ENCODE data around the gene ZNF575.

The ZNF575 gene, protein sequence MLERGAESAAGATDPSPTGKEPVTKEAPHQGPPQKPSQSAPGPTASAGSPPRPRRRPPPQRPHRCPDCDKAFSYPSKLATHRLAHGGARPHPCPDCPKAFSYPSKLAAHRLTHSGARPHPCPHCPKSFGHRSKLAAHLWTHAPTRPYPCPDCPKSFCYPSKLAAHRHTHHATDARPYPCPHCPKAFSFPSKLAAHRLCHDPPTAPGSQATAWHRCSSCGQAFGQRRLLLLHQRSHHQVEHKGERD

GRCh38 chr19:43532962-43533545, at the start of gene ZNF575:
Gene ZNF575, plus strand, starts transcription at chr19:43533188. Its CDS starts 1,235 bp downstream, at chr19:43534423.
- DNase-seq (ENCODE audit: low spot score): peak; percentile 91

GRCh38 chr19:43483281-43483680, 49.7 kb upstream of the ZNF575 start:
- DNase-seq (ENCODE audit: low spot score): no peak

DNA sequence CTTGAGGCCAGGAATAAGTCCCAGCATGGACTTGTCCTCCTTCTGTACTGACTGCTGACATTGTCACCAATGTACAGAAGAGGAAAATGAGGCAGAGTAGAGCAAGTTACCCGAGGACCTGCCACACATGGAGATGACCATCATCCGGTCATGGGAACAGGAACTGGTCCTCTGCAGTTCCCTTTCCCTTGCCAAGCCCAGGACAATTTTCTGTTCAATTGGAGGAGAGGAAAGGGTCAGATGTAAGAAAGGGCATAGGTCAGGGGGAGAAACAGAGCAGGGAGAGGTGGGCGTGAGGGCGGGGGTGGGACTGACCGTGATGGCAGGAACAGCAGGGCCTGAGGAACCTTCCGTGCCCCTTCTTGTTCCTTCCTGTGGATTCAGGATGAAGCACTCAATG, 47.0 kb upstream of the ZNF575 start:
- no peak for DNase-seq (ENCODE audit: low spot score)

- DNase-seq (ENCODE audit: low spot score): no peak
These were observed 46.6 kb upstream of the ZNF575 start for GRCh38 chr19:43486412-43486811.

DNA sequence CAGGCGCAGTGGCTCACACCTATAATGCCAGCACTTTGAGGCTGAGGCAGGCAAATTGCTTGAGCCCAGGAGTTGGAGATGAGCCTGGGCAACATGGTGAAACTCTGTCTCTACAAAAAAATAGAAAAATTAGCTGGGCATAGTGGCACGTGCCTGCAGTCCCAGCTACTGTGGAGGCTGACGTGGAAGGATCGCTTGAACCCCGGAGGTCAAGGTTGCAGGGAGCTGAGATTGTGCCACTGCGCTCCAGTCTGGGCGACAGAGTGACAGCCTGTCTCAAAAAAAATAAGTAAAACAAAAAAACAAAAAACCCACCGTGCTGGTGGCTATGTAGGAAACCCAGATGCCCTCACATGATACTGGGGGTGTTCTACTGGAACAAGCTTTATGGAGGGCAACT, 44.8 kb upstream of the ZNF575 start:
- DNase-seq (ENCODE audit: low spot score): no peak

- no peak for DNase-seq (ENCODE audit: low spot score)
These were observed 43.7 kb upstream of the ZNF575 start for GRCh38 chr19:43489310-43489709.

- DNase-seq (ENCODE audit: low spot score): no peak
These were observed 42.9 kb upstream of the ZNF575 start for GRCh38 chr19:43489979-43490599.

- no peak for DNase-seq (ENCODE audit: low spot score)
These were observed 42.2 kb upstream of the ZNF575 start for GRCh38 chr19:43490759-43491158.

DNA sequence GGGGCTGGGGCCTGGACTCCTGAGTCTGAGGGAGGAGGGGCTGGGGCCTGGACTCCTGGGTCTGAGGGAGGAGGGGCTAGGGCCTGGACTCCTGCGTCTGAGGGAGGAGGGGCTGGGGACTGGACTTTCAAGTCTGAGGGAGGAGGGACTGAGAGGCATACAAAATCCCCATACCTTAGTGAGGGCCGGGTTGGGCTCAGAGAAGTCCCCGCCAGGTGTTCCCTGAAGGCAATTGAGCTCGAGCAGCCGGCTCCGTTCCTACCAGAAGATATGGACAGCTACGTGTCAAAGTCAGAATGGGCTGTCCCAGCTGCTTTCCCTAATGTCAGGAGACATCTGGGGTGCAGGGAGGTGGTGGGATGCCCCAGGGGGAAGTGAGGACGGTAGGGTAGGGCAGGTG, 37.9 kb upstream of the ZNF575 start:
- no peak for DNase-seq (ENCODE audit: low spot score)

- no peak for DNase-seq (ENCODE audit: low spot score)
These were observed 36.0 kb upstream of the ZNF575 start for GRCh38 chr19:43496960-43497359.

DNA sequence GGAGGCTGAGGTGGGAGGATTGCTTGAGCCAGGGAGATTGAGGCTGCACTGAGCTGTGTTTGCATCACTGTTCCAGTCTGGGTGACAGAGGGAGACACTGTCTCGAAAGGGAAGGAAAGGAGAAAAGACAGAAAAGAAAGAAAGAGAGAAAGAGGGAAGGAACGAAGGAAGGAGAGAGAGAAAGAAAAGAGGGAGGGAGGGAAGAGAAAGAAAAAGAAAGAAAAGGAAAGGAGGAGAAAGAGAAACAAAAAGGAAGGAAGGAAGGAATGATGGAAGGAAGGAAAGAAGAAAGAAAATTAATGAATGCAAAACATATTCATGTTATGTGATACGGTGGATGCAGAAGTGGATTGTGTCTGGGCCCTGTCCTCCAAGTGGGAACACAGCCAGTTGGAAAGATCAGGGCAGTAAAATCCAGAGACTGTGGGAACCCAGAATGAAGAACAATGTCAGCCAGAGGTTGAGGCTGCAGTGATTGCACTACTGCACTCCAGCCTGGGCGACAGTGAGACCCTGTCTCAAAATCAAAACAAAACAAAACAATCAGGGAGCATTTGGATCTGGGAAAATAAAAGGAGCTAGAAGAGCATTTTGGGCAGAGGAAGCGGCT, 34.6 kb upstream of the ZNF575 start:
- no peak for DNase-seq (ENCODE audit: low spot score)

DNA sequence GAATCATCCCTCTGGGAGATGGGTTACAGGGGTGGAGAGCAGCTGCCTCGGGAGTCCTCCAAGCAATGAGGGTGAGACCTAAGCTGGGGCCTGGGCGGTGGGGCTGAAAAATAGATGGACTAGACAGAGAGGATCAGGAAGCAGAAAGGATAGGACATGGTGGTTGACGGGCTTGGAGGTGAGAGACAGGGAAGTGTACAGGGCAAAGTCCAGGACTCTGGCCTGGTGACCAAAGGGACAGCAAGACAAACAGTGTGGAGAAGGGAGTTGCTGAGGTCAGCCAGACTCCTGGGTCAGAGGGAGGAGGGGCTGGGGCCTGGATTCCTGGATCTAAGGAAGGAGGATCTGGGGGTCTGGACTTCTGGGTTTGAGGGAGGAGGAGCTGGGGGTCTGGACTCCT, 33.9 kb upstream of the ZNF575 start:
- DNase-seq (ENCODE audit: low spot score): no peak

DNA sequence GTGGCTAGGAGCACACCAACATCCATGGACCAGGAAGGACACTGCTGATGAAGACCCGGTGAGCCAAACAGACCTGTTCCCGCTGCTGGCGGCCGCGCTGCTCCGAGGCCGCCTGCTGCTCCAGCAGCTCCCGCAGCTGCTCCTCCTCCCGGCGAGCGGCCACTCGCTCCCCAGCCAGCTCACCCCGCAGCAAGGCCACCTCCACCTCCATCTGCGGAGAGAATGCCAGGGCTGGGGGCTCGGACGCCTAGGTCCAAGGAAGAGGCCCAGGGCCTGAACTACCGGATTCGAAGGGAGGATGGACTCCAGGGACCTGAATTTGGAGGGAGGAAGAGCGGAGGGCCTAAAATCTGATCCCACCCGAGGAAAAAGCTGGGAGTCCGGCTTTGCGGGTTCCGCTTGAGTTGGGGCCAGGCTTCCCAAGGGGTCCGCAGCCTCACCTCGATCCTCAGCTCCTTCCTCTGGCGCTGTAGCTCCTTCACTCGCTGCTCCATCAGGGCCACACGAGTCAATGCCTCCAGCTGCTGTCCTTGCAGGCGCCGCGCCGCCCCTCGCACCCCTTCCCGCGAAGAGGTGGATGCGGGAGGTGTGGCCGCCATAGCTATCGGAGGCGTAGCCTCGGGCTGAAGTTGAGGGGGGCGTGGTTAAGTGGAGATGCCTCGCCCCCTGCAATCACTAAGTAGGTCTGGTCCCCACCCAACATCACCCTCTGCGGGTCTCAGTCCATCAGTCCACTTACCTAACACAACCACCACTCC, 31.1 kb upstream of the ZNF575 start:
- no peak for DNase-seq (ENCODE audit: low spot score)

- no peak for DNase-seq (ENCODE audit: low spot score)
These were observed 30.5 kb upstream of the ZNF575 start for GRCh38 chr19:43502419-43502976.

GRCh38 chr19:43503501-43504425, 29.2 kb upstream of the ZNF575 start:
- DNase-seq (ENCODE audit: low spot score): peak; percentile 99

DNA sequence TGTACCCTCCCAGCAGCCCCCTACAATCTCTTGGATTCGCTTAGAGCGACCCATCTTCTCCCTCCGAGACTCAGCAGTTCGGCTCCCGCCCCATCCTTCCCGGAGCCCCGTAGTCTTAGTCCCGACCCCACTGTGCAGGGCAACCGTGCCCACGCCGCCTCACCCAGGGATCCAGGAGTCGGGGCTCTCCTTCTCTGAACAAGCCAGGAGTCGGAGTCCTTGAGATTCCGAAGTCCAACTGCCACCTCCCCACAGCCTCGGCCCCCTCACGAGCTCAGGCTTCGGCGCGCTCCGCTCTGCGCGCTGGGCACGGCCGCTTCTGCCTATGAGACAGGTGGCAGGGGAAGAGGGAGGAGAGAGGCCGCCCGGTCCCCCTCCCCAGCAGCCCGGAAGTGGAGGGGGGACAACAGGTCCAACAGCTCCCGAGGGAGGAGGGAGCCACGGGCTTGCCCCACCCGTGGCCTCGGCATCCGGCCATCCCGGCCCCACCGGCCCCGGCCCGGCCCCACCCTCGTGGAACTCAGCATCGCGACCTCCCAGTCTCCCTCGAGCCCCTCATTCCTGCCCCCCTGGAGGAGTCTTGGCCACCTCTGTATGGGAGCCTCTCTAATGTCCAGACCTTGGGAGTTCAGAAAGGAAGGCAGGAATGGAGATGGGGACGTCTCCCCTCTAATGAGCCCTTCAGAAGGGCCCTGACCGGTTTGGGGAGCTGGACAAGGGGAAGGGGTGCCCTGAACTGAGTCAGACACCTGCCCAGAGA, 28.4 kb upstream of the ZNF575 start, which contains the start of gene PHLDB3:
TSS of gene PHLDB3 (minus strand) at position 321 of the 760 bp plus-strand sequence. CDS start 628 bp downstream, outside the sequence.
- no peak for DNase-seq (ENCODE audit: low spot score)

DNA sequence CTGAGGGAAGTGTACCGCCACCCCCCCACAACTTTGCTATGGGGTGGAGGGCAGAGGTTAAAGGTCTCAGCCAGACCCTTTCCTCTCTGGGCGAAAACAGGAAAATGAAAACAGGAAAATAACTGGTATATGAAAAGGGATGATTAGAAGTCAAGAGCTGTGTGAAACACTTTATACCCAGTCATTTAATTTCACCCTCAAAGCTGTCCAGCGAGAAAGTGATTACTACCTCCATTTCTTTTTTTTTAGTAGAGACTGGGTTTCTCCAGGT, 27.9 kb upstream of the ZNF575 start:
- no peak for DNase-seq (ENCODE audit: low spot score)

- DNase-seq (ENCODE audit: low spot score): no peak
These were observed 27.0 kb upstream of the ZNF575 start for GRCh38 chr19:43505941-43506340.

DNA sequence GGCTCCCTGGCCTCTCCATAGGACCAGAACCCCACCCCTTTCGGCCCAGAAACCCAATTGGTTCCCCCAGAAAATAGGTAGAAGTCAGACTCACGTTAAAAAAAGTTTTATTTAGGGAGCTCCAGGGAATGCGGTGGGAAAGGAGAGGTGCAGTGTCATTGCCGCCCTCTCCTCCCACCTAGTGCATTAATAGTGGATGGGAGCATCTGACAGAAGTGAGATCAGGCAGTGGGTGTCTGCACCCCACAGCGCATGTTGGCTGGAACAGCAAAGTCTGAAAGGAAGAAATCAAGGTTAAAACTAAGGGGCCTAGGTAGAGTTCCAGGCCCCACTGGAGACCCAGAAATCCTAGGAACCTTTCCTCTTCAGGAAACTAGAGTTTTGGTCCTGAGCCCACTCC, 26.4 kb upstream of the ZNF575 start:
- no peak for DNase-seq (ENCODE audit: low spot score)

DNA sequence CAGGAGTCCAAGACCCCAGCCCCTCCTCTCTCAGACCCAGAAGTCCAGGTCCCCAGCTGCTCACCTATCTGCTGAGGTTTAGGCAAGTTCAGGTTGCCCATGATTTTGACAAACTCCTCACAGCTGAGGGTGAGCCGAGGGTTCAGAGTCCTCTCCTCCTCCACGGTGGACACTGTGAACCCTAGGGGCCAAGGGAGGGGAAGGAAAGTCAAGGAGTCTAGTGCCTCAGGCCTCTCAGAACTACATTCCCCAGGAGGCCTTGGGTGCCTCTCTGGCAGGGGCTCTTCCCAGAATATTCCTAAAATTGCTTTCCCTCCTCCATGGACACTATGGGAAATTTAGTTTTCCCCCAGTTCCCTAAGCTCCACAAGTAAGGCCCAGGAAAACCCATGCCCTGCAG, 25.1 kb upstream of the ZNF575 start:
- DNase-seq (ENCODE audit: low spot score): no peak

Measured in AG08396 (cell line).